HepG2 (cell line): Measurements from ENCODE around the gene ZFP62. TPM values are rescaled to one million over a fixed set of nuclear protein-coding genes. Genes with fewer than 3 reads are reported as not detected.

ENCODE experiments used
- CEBPB ChIP-seq: IDR thresholded peaks from 2 replicates; pipeline ENCODE4 v1.6.1; 2011; ENCODE audit warnings: low read depth, low read length, improper control_type of control experiment, borderline replicate concordance
- CENPX ChIP-seq: sonication (generic); formaldehyde crosslinking; IDR thresholded peaks from 2 replicates; pipeline ENCODE4 v1.9.0; 2021; ENCODE audit warnings: mild to moderate bottlenecking, missing genetic modification reagents, moderate library complexity
- EEA1 ChIP-seq: sonication (generic); formaldehyde crosslinking; IDR thresholded peaks from 2 replicates; pipeline ENCODE4 v1.5.1; 2020; ENCODE audit warnings: mild to moderate bottlenecking, missing genetic modification reagents, borderline replicate concordance
- HOMEZ ChIP-seq: IDR thresholded peaks from 2 replicates; pipeline ENCODE4 v1.6.1; 2016; ENCODE audit warnings: low read depth
- ISL2 ChIP-seq: sonication (generic); formaldehyde crosslinking; IDR thresholded peaks from 2 replicates; pipeline ENCODE4 v1.5.0; 2020; ENCODE audit warnings: missing genetic modification reagents
- KAT7 ChIP-seq: IDR thresholded peaks from 2 replicates; pipeline ENCODE4 v1.6.1; 2018; ENCODE audit warnings: borderline replicate concordance, missing compliant biosample characterization
- KLF11 ChIP-seq: IDR thresholded peaks from 2 replicates; pipeline ENCODE4 v1.6.1; 2016; ENCODE audit warnings: missing compliant biosample characterization
- LBX2 ChIP-seq: sonication (generic); formaldehyde crosslinking; IDR thresholded peaks from 2 replicates; pipeline ENCODE4 v1.5.0; 2020; ENCODE audit warnings: missing genetic modification reagents, mild to moderate bottlenecking, borderline replicate concordance
- PAX8 ChIP-seq: sonication (generic); formaldehyde crosslinking; IDR thresholded peaks from 2 replicates; pipeline ENCODE4 v1.8.0; 2022; ENCODE audit warnings: mild to moderate bottlenecking, missing genetic modification reagents, borderline replicate concordance
- PLRG1 ChIP-seq: fragments of 450-650 bp; conservative IDR thresholded peaks from 2 replicates; pipeline ENCODE4 v1.6.1; 2016
- SMAD9 ChIP-seq: sonication (generic); formaldehyde crosslinking; IDR thresholded peaks from 2 replicates; pipeline ENCODE4 v1.5.1; 2020; ENCODE audit warnings: mild to moderate bottlenecking, missing genetic modification reagents
- SMC3 ChIP-seq: IDR thresholded peaks from 2 replicates; pipeline ENCODE4 v1.6.1; 2011; ENCODE audit warnings: low read length, improper control_type of control experiment
- TAF1 ChIP-seq: sonication (generic); formaldehyde crosslinking; IDR thresholded peaks from 2 replicates; pipeline ENCODE4 v1.4.0; 2020; ENCODE audit warnings: missing genetic modification reagents
- TAF15 ChIP-seq: fragments of 200-400 bp; formaldehyde crosslinking; IDR thresholded peaks from one replicate; pipeline ENCODE4 v1.6.1; 2018; ENCODE audit warnings: mild to moderate bottlenecking, low read depth, low read length; ENCODE audit not compliant: poor library complexity, severe bottlenecking
- ZC3H13 ChIP-seq: sonication (generic); formaldehyde crosslinking; IDR thresholded peaks from 2 replicates; pipeline ENCODE4 v1.8.1; 2023; ENCODE audit warnings: mild to moderate bottlenecking, missing genetic modification reagents, moderate library complexity
- ZIK1 ChIP-seq: sonication (generic); formaldehyde crosslinking; IDR thresholded peaks from 2 replicates; pipeline ENCODE4 v1.5.0; 2020; ENCODE audit warnings: mild to moderate bottlenecking, low read depth, missing genetic modification reagents, borderline replicate concordance
- ZNF280B ChIP-seq: sonication (generic); formaldehyde crosslinking; IDR thresholded peaks from 2 replicates; pipeline ENCODE4 v1.5.0; 2020; ENCODE audit warnings: missing genetic modification reagents, mild to moderate bottlenecking, borderline replicate concordance
- ZNF33B ChIP-seq: sonication (generic); formaldehyde crosslinking; IDR thresholded peaks from 2 replicates; pipeline ENCODE4 v1.5.1; 2020; ENCODE audit warnings: mild to moderate bottlenecking, missing genetic modification reagents
- polyA plus RNA-seq, 8 experiments: library from polyadenylated mRNA; depleted of rRNA in 3 of 8; stranded (reverse) in 7 of 8; unstranded in 1 of 8; fragments of >200 nt; fragmentation: Illumina TruSeq in 4 of 8; extraction: Trizol in 4 of 8; gene quantifications; 2 replicates each; pipeline versions ENCODE4 v1.2.1 to v1.2.3, GENCODE V29; 2011 to 2016; ENCODE audit warnings: low read depth in 4 of 8, missing spikeins in 1 of 8, mixed read lengths in 1 of 8; ENCODE audit not compliant: insufficient read depth in 1 of 8
- total RNA-seq, 5 experiments: library from RNA; depleted of rRNA; stranded (reverse); fragments of >200 nt; fragmentation: Illumina TruSeq; extraction: Trizol; gene quantifications; 2 replicates each; pipeline ENCODE4 v1.2.3, GENCODE V29; 2016; ENCODE audit warnings: low read depth in 1 of 5

Gene ZFP62
- total and polyA plus RNA-seq, 2 of the 13 experiments (the other 11 are each of a cell fraction or from before 2014, with no cell fraction given): 8.2 to 19.4 TPM

- TF ChIP-seq LBX2: no peak
- TF ChIP-seq PLRG1: no peak
- no peak; the same call in 1 of the 2 replicates for TF ChIP-seq ZNF280B (CRISPR knock-in tag)
- no peak for TF ChIP-seq ZC3H13 (CRISPR knock-in tag)
- TF ChIP-seq SMAD9 (CRISPR knock-in tag): no peak
- TF ChIP-seq ZIK1 (CRISPR knock-in tag): no peak
- TF ChIP-seq ISL2 (CRISPR knock-in tag): 0 out of 2 replicates have a peak, but pooled peaks have one; percentile 22
- no peak for TF ChIP-seq EEA1
- TF ChIP-seq HOMEZ (CRISPR knock-in tag): no peak
- TF ChIP-seq KAT7 (CRISPR knock-in tag): no peak
- TF ChIP-seq ZNF33B (CRISPR knock-in tag): 0 out of 2 replicates have a peak, but pooled peaks have one; percentile 72
- TF ChIP-seq TAF15: no peak
- no peak for TF ChIP-seq KLF11 (CRISPR knock-in tag)
- no peak for TF ChIP-seq CENPX
- peak; percentile 74 for TF ChIP-seq TAF1 (CRISPR knock-in tag)
- TF ChIP-seq CEBPB: no peak
- no peak; the same call in 1 of the 2 replicates for TF ChIP-seq PAX8 (CRISPR knock-in tag)
- TF ChIP-seq SMC3: no peak
Observed at GRCh38 chr5:180860887-180861822, at the start of gene ZFP62 (continued).
